CD4-positive, alpha-beta T cell treated with Interleukin-17A for 1 hour (primary cell): ENCODE data around the gene NBPF3.
"Not testable (repeated sequence)": the region's sequence is repeated elsewhere in the genome, so short reads cannot be mapped to it uniquely, and the experiment has no call there.

Source experiments
- DNase-seq: peaks from one replicate; pipeline ENCODE4 v3.0.0-alpha.2; 2020

Gene NBPF3

DNA sequence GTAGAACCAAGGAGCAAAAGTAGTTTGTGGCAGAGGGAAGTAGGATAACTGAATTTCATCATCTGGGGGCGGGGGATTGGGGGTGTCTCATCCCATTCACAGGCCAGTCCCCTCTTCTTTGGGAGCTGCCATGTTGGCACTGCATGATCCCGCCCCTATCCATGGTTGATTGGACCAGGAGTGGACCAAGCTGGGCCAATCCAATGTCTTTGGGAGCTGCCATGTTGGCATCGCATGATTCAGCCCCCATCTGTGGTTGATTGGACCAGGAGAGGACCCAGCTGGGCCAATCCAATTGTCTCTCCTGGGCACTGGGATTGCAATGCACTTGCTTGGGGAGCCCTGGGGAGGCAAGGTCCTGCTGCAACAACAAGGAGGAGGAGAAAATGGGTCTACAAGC lies 56.9 kb downstream of the NBPF3 start:
- DNase-seq = no peak

DNA sequence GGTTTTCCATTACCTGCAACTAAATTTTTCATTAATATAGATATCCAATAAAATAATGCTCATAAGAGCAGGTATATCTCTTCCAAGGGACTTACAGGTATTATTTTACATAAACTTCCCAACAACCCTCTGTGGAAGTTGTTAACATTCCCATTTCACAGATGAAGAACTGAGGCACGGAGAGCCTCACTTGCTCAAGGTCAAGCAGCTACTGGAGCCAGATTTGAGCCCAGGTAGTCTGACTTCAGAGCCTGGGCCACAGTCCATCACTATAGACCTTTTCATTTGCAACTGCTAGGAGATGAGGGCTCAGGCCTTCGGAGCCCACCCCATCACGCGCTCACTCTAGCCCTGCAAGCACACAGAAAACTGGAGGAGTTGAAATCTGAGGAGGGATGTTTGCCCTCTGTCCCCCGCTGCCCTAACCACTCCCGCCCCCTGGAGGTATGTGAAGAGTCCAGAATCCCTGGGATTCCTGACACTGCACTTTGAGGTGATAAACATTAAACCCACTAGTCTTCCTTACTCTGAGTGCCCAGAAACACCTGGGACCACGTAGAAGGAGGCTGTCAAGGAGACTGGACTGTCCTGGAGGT lies 57.6 kb downstream of the NBPF3 start:
- no peak for DNase-seq

DNA sequence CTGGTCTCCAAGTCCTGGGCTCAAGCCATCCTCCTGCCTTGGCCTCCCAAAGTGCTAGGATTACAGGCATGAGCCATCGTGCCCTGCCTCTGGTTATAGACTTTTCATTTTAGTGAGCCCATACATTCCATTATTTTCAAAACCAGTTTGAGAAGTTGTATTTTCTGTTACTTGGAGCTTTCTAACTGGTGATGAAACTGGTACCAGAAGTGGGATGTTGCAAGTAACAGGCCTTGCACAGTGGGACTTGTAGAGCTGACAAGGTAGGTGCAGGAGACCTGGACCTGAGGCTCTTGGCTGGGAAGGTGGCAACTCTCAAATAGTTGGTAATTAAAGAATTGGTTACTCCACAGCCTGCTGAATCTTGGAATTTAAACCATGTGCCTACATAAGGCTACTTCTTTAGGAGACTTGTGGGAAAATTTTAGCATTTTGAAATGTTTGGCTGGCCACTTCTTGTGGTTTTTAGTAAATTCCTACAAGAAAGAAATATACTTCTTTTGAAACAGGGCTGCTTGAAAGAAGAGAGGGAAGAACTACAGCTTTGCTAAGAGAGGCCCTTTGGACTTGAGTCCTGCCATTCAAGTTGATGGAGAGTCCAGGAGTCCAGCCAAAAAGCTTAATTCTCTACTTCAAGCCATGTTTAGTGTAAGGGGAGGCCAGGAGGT lies 59.5 kb downstream of the NBPF3 start:
- DNase-seq = no peak

DNA sequence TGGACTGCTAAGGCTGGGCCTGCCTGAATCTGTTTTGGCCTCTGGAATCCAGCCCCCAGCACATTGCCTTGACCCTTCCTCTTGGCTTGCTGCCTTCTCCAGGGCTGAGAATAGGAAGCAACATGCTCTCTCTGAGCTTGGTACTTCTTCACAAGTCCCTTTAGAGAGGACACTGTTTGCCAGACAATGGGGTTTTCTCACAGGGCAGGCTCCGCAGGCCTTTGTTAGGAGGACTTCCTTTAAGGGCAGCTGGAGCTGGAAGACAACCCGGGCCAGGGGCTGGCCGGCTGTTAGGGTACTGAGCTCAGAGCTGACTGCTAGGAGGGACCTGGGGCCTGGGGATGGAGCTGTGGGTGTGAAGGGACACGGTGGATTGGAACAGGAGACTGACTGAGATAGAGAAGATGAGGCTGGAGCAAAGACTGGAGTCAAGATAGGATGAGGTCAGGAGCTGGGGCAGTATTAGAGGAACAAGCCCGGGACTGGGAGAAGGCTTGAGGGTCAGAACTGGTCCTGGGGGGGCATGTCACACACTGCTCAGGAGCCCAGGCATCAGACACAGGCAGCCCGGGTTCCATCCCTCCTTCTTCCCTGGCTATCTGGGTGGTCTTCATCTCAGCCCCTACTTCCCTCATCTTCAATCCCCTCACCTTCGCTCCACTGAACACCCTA lies 63.9 kb downstream of the NBPF3 start:
- no peak for DNase-seq

DNA sequence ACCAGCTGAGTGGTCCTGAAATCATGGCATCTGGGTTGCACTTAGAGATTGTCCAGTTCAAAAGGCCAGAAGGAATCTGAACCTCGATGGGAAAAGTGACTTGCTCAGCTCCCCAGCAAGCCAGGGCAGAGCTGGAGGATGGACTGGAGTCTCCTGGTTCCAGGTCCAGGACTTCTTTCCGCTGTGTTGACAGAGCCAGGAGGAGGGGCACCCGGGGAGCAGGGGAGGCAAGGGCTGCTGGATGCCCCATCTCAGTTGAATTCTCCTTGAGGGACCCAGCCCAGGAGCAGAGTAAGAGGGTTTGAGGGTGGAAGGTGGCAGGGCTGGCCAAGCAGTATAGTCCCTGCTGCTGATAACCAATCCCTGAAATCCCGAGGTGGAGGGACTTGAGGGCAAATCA lies 66.9 kb downstream of the NBPF3 start:
- no peak for DNase-seq

DNA sequence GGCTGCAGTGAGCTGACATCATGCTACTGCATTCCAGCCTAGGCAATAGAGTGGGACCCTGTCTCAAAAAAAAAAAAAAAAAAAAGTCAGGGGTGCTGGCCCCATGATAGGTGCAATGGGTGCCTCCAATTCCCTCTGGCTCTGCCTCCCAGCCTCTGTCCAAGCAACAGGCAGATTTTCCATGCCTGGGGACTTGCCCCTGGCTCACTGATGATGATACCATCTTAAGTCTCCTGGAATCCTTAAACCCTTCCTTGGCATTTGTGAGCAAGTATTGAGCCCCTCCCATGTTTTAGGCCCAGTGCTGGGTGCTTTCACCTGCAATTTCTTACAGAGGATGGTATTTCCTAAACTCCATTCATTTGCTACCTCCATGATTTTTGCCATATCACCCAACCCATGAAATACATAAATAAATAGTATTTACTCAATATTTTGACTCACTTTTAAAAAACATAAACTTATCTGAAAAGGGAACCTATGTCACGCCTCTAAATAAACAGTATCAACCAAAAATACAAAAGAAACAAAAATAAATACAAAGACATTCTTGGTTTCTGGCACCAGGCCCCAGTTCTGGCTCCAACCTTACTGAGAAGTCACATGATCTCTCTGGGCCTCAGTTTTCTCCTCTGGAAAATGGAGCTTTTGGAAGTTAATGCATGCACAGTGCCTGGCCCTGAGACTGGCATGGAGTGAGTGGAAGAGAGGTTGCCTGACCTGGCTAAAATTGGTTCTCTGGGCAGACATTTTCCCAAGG lies 67.8 kb downstream of the NBPF3 start:
- DNase-seq = no peak

DNA sequence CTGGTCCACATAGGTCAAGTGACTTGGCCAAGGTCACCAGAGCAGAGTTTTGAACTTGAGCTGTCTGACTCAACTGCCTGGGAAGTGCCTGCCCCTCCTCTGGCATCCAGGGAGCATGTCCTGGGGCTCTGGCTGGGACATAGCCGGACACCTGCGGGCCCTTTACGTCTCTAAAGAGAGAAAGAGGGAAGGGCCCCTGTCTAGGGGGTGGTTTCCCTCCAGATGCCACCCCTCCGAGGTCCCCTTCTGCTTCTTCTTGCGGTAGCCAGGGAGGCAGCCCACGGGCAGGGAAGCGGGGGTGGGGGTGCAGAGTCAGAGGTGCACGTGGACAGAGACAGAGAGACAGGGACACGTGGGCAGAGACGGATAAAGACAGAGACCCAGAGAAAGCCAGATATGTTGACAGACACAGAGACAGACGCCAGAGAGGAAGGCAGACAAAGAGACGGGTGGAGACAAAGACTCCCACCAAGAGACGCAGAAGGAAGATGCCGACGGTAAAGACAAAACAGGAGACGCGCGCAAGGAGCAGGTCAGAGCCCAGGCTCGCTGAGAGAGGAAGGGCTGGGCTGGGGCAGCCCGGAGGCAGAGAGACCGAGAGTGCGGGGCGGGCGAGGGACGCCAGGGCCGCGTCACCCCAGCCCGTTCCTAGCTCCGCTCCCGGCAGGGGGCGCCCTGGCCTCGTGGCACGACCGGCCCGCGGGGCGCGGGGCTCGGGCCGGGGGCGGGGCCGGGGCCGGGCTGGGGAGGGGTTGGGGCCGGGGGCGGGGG lies 68.8 kb downstream of the NBPF3 start:
- DNase-seq = peak; percentile 41

DNA sequence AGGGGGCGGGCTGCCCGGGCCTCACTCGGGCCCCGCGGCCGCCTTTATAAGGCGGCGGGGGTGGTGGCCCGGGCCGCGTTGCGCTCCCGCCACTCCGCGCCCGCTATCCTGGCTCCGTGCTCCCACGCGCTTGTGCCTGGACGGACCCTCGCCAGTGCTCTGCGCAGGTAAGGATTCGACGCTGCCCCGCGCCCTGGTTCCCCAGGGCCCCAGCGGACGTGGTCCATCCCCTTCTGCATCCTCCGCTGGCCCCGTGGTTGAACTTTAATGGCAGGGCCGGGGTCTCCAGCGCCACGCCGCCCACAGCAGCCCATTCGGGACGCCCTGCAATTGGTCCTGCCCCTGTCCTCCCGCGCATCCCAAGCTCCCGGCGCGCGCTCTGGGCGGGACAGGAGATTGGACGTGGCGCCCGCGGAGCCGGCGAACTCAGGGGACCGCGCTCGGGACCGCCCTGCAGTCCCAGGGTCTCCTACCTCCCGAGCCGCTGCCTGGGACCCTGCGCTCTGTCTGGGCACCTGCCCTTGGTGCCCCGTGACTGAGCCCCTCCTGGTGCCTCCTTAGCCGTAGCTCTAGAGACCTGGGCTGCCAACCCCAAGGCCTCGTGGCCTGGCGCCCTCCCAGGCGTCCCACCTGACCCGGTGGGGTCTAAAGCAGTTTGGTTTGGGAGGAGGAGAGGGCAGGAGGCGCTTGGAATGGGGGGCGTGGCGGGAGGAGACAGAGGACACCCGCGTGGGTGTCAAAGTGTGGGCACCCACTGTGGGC lies 69.6 kb downstream of the NBPF3 start, which contains the start of gene ALPL:
TSS of gene ALPL (plus strand) at position 73 of the 762 bp plus-strand sequence. CDS start 44,659 bp downstream, outside the sequence.
- no peak for DNase-seq

DNA sequence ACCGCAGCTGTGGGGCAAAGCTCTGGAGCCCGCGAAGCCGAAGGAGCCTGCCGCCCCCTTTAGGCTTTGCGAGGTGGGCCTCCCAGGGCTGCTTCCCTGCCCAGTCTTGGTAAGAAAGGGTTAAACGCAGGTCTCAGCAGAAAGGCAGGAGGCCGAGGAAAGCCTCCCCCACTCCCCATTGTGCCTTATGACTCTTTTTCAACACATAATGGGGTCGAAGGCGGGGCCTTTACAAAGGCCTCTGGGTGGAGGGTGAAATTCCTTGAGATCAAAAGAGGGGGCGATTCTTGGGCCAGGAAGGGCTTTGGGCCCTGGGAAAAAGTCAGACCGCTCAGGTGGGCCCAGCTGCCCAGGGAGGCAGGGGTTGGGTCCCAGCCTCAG lies 70.2 kb downstream of the NBPF3 start:
- DNase-seq = no peak

DNA sequence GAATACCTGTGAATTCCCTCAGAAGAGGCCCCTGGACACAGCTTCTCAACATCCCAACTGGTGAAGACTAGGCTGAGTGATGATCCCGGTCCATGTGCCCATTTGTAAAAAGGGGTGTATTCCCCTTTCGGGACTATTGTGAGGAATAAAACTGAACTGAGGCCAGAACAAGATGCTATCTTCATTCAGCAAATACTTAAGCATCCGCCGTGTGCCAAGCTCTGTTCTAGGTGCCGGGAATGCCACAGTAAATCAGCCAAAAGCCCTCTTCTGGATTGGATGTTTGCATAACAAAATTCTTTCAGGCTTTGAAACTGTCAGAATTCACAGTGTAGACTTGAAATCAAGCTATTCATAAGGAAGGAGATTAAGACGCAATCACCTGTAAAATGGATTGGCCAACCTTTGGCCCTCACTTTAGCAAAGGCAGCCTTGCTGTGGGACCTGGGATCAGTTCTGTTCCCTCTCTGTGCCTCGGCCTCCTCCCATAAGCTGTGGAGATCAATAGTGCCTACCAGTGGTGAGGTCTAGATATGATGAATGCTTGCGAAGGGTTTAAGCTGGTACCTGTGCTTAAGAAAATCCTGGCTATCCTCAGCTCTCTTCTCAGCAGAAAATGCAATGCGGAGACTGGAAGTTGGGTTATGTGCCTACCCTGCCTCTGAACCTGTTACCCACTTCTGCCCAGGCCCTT lies 71.1 kb downstream of the NBPF3 start:
- no peak for DNase-seq

DNA sequence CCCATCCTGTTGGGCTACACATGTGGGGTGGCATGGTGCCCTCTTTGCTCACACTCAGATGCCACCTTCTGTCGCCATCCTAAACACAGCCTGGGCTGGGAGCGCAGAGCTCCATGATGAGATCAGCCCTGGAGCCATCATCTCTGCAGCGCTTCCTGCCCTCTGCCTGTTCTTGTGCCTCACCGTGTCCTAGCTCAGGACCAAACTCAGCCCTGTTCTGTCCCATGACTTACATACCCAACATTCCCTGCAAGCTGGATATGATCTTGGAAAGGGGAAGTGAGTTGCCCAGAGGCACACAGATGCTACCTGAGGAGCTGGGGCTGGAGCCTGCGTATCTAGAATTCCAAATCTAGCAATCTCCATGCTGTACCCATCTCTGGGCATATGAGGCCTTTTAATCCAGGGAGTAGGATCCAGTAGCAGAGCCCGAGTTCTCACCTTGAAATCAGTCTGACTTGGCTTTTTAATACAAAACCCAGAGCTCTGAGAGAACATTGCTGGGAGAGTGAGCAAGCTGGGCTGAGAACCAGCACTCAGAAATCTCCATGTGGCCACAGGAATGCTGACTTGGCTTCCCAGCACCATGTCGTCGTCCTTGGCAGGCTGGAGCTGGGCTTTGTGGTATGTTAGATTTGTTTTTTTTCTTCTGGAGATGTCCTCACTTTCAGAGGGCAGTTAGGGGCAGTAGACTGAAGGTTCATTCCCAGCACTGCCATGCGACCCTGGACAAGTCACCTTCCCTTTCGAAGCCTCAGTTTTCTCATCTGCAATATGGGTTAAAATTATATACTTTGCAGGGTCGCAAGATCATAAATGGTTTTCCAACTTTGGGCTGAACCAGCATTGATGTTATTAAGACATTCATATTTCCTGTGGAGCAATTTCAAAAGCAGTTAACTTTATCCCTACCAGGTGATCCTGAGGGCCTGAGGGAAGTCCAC lies 71.9 kb downstream of the NBPF3 start:
- no peak for DNase-seq

DNA sequence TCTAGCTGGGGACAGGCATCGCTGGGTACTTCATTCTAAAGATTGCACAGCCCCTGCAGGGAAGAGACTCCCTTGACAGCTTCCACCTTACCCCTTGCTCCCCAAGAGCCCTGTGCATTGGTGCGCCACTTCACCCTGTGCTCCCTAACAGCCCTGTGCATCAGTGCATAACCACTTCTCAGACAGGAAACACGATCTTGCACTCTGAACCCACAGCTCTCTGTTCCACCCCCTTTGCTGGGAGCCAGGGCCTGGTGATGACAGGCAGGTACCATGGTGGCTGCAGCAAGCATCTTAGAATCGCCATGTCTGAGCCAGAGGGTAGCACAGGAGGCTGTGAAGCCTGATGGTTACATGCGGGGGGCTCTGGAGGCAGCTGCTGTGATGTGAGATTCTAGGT lies 74.3 kb downstream of the NBPF3 start:
- no peak for DNase-seq

DNA sequence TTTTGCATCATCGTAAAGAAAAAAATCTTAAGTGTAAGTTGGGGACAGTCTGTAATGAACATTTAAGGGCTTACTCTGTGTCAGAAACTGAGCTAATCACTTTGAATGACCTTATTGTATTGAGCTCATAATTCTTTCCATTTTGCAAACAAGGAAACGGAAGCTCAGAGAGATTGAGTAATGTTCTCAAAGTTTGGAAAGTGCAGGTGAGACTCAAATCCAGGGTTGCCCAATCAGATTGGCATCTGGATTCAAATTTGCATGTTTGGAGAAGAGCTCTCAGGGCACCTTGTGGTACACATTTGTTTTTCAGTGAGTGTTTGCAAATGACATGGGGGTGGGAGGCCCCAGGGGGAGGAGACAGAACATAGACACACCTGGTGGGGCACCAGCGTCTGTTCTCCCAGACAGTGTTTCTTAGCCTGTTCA lies 77.2 kb downstream of the NBPF3 start:
- no peak for DNase-seq

DNA sequence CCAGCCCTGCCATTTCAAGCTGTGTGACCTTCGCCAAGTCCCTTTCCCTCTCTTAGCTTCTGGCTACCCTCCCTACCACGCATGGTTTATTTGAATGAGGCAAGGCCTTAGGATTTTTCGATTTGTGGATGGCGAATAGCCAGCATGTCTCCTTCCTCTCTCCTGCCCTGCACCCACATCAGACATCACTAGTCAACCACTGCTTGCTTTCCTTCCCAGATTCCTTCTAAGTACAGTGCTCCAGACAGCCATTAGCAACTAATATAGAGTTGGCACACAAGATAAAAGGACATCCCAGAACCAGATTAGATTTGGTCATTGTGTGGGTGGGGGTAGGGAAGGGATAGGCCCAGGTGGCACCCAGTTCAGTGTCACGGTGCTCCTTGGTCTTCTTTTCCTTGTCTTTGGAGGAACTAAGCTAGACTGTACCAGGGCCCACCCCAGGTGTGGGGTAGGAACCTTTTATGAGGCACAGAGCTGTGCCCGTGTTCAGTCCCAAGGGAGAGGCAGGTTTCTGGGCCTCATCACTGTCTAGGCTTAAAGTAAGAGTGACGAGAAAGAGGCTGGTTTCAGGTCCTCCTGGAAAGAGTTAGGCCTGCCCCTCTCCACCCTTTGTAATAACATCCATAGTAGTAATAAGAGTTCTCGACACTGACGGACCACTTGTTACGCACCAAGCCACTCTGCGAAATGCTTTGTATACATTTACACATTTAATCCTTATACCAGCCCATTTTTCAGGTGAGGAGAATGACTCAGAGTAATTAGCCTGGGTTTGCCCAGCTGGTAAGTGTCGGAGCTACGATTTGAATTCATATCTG lies 77.9 kb downstream of the NBPF3 start:
- no peak for DNase-seq

DNA sequence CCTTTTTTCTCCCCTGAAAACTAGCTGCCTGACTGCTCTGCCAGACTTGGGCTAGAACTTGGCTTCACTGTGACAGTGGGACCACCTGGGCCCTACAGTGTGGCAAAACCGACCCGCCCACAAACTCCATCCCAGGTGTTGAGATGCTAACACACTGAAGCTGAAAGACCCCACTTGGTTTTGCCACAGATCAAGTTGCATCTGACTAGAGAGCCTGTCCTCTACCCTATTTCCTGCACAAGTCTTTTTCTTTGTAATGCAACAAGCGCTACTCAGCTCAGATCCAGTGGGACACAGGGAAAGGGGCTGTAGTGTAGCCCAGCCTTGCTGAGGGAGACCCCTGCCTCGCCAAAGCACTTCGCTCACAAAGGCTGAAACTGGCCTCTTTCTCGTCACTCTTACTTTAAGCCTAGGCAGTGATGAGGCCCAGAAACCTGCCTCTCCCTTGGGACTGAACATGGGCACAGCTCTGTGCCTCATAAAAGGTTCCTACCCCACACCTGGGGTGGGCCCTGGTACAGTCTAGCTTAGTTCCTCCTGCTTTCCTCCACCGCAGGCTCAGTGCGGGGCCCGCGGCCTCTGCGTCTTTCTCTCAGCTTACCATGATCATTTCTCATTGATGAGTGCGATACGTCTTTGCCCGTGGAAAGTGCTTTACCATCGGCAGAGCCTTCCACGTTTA lies 79.0 kb downstream of the NBPF3 start:
- DNase-seq = no peak

DNA sequence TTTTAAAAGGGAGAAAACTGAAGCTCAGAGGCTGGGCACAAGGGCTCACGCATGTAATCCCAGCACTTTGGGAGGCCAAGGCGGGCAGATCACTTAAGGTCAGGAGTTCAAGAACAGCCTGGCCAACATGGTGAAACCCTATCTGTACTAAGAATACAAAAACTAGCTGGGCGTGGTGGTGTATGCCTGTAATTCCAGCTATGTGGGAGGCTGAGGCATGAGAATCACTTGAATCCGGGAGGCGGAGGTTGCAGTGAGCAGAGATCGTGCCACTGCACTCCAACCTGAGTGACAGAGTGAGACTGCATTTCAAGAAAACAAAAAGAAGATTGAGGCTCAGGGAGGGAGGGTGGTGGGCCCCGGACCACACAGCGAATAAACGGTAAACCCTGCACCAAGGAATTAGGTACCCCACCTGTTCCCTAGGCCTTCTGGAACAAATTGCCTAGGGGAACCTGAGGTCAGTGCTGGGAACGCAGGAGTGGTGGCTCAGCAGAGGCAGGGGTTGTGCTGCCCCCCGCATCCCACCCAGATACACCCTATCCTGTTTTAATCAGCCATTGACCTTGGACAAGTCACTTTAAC lies 79.6 kb downstream of the NBPF3 start:
- not testable (repeated sequence) for DNase-seq

DNA sequence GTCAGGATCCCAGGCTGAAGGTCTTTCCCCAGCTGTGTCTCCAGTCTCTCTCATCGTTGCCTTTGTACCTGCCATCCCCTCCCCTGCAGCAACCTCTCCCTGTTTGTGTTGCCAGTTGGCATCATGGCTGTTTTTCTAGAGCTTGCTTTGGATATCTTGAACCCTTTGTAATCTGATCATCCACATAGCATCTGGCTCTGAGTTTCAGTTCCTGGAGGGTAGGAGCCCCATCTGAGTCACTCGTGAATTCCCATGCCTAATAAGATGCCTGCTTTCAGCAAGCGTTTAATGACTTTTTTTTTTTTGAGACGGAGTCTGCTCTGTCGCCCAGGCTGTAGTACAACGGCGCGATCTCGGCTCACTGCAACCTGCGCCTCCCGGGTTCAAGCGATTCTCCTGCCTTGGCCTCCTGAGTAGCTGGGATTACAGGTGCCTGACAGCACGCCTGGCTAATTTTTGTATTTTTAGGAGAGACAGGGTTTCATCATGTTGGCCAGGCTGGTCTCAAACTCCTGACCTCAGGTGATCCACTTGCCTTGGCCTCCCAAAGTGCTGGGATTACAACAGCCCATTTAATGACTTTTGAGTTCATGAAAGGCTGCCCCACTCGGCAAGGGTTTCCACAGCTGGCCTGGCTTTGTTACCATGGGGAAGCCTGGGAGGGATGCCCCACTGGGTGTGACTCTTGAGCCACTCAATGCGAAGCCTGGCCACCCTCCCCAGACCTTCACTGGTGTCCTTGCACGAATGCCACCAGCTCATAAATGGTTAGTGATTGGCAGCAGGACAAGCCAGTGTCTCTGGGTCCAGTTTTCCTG lies 81.2 kb downstream of the NBPF3 start:
- DNase-seq = no peak
